Right ventricle myocardium inferior (tissue), 1 donor: ENCODE measurements around the gene MINDY4B. TPM values are rescaled to one million over a fixed set of nuclear protein-coding genes. Genes with fewer than 3 reads are reported as not detected.

Source experiments
- total RNA-seq: library from RNA; stranded (reverse); fragmentation: NEBNext Ultra II Directional; extraction: Animal tissue kit (Norgen Biotek cat#: 25700); gene quantifications from one replicate; pipeline ENCODE4 v1.2.1, GENCODE V29; 2021
- donor health status: DM: no; HTN: yes; CAD: no; lungs with severe emphysema.

MINDY4B gene
- total RNA-seq, 1 donor from 2014 or later, result not detected

Other genes starting within 250 kb of the MINDY4B start
- not detected for gene ERICH6, start 201.5 kb downstream of the MINDY4B start, total RNA-seq
- gene SIAH2, start 142.3 kb downstream of the MINDY4B start, total RNA-seq, result 20.6 TPM
- gene CLRN1, start 67.3 kb upstream of the MINDY4B start, total RNA-seq, result not detected
- gene MED12L, start 180.2 kb upstream of the MINDY4B start, total RNA-seq, result 0.49 TPM